A549 (cell line): ENCODE data around the gene ZNF428. TPM values are rescaled to one million over a fixed set of nuclear protein-coding genes. Genes with fewer than 3 reads are reported as not detected.

Source experiments
- ATAC-seq, 2 experiments: fragments of 200-7000 bp in 1 of 2; fragments of >200 bp in 1 of 2; cut with Nextera tagmentation in 1 of 2; cut with Tn5 transposase in 1 of 2; 3 replicates each; pipeline versions ENCODE4 v1.8.0 to v1.9.1; 2018 to 2020; ENCODE audit warnings: mild to moderate bottlenecking in 1 of 2, moderate library complexity in 1 of 2
- CTCF ChIA-PET: fragments of 300-600 bp; sonication (Branson Sonifier 250); formaldehyde crosslinking; extraction: SDS; loops from one replicate; lab custom pipeline; 2021; ENCODE audit warnings: antibody characterized with exemption, inconsistent platforms; lab: Yijun Ruan, JAX
- POLR2A ChIA-PET: fragments of 350-600 bp; formaldehyde crosslinking; extraction: SDS; loops from one replicate; lab custom pipeline; 2021; ENCODE audit warnings: antibody characterized with exemption, inconsistent platforms; lab: Yijun Ruan, JAX
- DNase-seq, 2 experiments: peaks; one replicate each; pipeline versions ENCODE4 v3.0.0 to v3.0.0-alpha.2; 2011 to 2016; ENCODE audit warnings: low read depth in 1 of 2, low spot score in 1 of 2
- FAIRE-seq: peaks from 2 replicates; lab custom pipeline; 2011; peaks lifted over from hg19 to GRCh38; lab: Jason Lieb, UNC
- H3K27ac ChIP-seq, 2 experiments: fragments of >200 bp; sonication (Bioruptor Twin); formaldehyde crosslinking; 3 replicates each; pipeline ENCODE4 v1.5.1; 2016 to 2017
- H3K4me1 ChIP-seq: fragments of >200 bp; sonication (Bioruptor Twin); formaldehyde crosslinking; 3 replicates; pipeline ENCODE4 v1.6.1; 2016
- H3K4me2 ChIP-seq: fragments of >200 bp; sonication (Bioruptor Twin); formaldehyde crosslinking; 3 replicates; pipeline ENCODE4 v1.6.1; 2016
- H3K4me3 ChIP-seq: fragments of >200 bp; sonication (Bioruptor Twin); formaldehyde crosslinking; 3 replicates; pipeline ENCODE4 v1.5.1; 2016
- H3K9me3 ChIP-seq: fragments of >200 bp; sonication (Bioruptor Twin); formaldehyde crosslinking; 3 replicates; pipeline ENCODE4 v1.6.1; 2016
- CBX8 ChIP-seq: fragments of 200-600 bp; sonication (generic); IDR thresholded peaks from 2 replicates; pipeline ENCODE4 v1.6.1; 2016
- CTCF ChIP-seq: fragments of >200 bp; sonication (Bioruptor Twin); formaldehyde crosslinking; IDR thresholded peaks from 3 replicates; pipeline ENCODE4 v1.5.1; 2016
- EHF ChIP-seq: fragments of 250-450 bp; sonication (Bioruptor Pico); IDR thresholded peaks from 2 replicates; pipeline ENCODE4 v1.5.0; 2020; ENCODE audit warnings: mild to moderate bottlenecking
- EHMT2 ChIP-seq: fragments of 200-600 bp; sonication (generic); IDR thresholded peaks from 2 replicates; pipeline ENCODE4 v1.6.1; 2016; ENCODE audit warnings: antibody characterized with exemption, low read depth, mild to moderate bottlenecking, moderate library complexity
- FOSL2 ChIP-seq, 2 experiments: fragments of 450-650 bp in 1 of 2; fragments of >200 bp in 1 of 2; sonication (Bioruptor Twin) in 1 of 2; formaldehyde crosslinking; IDR thresholded peaks; 2 replicates each; pipeline versions ENCODE4 v1.5.0 to v1.6.1; 2016 to 2020; ENCODE audit warnings: mild to moderate bottlenecking in 1 of 2, moderate library complexity in 1 of 2
- HES2 ChIP-seq: fragments of >200 bp; sonication (Bioruptor Twin); formaldehyde crosslinking; IDR thresholded peaks from 2 replicates; pipeline ENCODE4 v1.6.1; 2016
- HOXB5 ChIP-seq: fragments of 250-450 bp; sonication (Bioruptor Pico); IDR thresholded peaks from 2 replicates; pipeline ENCODE4 v1.5.0; 2020; ENCODE audit warnings: mild to moderate bottlenecking, moderate library complexity
- KDM1A ChIP-seq: fragments of 200-600 bp; sonication (generic); IDR thresholded peaks from 2 replicates; pipeline ENCODE4 v1.6.1; 2016; ENCODE audit warnings: low read depth, mild to moderate bottlenecking
- KDM5A ChIP-seq: fragments of 200-600 bp; sonication (generic); IDR thresholded peaks from 2 replicates; pipeline ENCODE4 v1.6.1; 2016; ENCODE audit warnings: antibody characterized with exemption, mild to moderate bottlenecking
- NR3C1 ChIP-seq: fragments of >200 bp; sonication (Bioruptor Twin); formaldehyde crosslinking; IDR thresholded peaks from 3 replicates; pipeline ENCODE4 v1.6.1; 2017
- RAD21 ChIP-seq, 2 experiments: fragments of >200 bp in 1 of 2; sonication (Bioruptor Twin) in 1 of 2; formaldehyde crosslinking in 1 of 2; IDR thresholded peaks in 1 of 2; conservative IDR thresholded peaks in 1 of 2; 2 replicates in 1 of 2; 3 replicates in 1 of 2; pipeline ENCODE4 v1.6.1; 2012 to 2018; ENCODE audit warnings: inconsistent platforms in 1 of 2
- SMC3 ChIP-seq: fragments of >200 bp; sonication (Bioruptor Twin); formaldehyde crosslinking; IDR thresholded peaks from 3 replicates; pipeline ENCODE4 v1.6.1; 2018; ENCODE audit warnings: inconsistent platforms
- WGBS: methylation state at CpG from one replicate; pipeline ENCODE4 v1.1.6; 2017; ENCODE audit errors: missing lambda C conversion rate; 5-methylcytosine and 5-hydroxymethylcytosine counted together
- polyA plus RNA-seq, 4 experiments: library from polyadenylated mRNA; depleted of rRNA in 3 of 4; stranded (reverse); fragments of >200 nt; fragmentation: RNase III in 1 of 4; extraction: RNeasy Plus Mini Kit Qiagen cat#74134 plus additional on column Dnase treatment in 1 of 4; gene quantifications; 2 replicates in 3 of 4; 3 replicates in 1 of 4; pipeline ENCODE4 v1.2.3, GENCODE V29; 2011 to 2017
- small RNA-seq, 6 experiments: library from RNA; depleted of rRNA; stranded (forward); fragments of <200 nt; gene quantifications; one replicate each; pipeline ENCODE3, GENCODE V24; 2012

The ZNF428 gene
- polyA plus RNA-seq, 2 of the 4 experiments (the other 2 are of a cell fraction), result 22.9 to 52.4 TPM

GRCh38 chr19:43561139-43561970, 58.1 kb downstream of the ZNF428 start:
- 95% methylated on average over 12 of the region's 12 CpGs for WGBS
- TF ChIP-seq FOSL2 (IDR thresholded peaks at IDR 0.05) (no peak), FOSL2 (CRISPR knock-in tag; IDR thresholded peaks at IDR 0.05) (no peak), CBX8 (no peak), CTCF (no peak), EHF (CRISPR knock-in tag) (no peak), KDM1A (0 out of 2 replicates have a peak, but pooled peaks have one; percentile 52), NR3C1 (no peak), HOXB5 (CRISPR knock-in tag) (no peak)
- Histone ChIP-seq H3K4me1 (peaks cover 9% of the 10 kb centered on the region; the same call in 1 of the 3 replicates), H3K4me2 (no peak overlapping the region), H3K27ac (no peak overlapping the region), H3K9me3 (no peaks in the 10 kb centered on the region), H3K4me3 (no peak overlapping the region)
- DNase-seq (no peak), FAIRE-seq (no peak), ATAC-seq (peak in 1 of 2 experiments; percentile 41; a peak in 2 of 6 replicates)
- CTCF ChIA-PET, result interaction anchor here (0.9 to 2.9 kb wide), 7 partner anchors 9 to 101 kb away, joined by 3 to 8 read pairs (median 5); no protein-coding TSS in a partner anchor
- POLR2A ChIA-PET, result interaction anchor here (1.3 kb wide), 1 partner anchor 28 kb away, joined by 5 read pairs; the partner anchor contains the start of gene ZNF575

GRCh38 chr19:43560687-43561086, 58.7 kb downstream of the ZNF428 start:
- Histone ChIP-seq H3K4me3 (no peak overlapping the region), H3K9me3 (no peaks in the 10 kb centered on the region), H3K27ac (peak overlapping the region in 1 of 2 experiments; percentile 4; a peak in 1 of 6 replicates), H3K4me2 (no peak overlapping the region), H3K4me1 (peaks cover 9% of the 10 kb centered on the region; the same call in 1 of the 3 replicates)
- ATAC-seq (peak; percentile 91 to 92), FAIRE-seq (no peak), DNase-seq (peak; percentile 57 to 62)
- TF ChIP-seq KDM1A (no peak), KDM5A (no peak), HES2 (no peak), RAD21 (conservative IDR thresholded peaks at IDR 0.05 in 1 of 2, IDR thresholded peaks at IDR 0.05 in 1 of 2) (0 out of 5 replicates have a peak, but pooled peaks of 1 of the 2 experiments have one; percentile 5), FOSL2 (IDR thresholded peaks at IDR 0.05) (no peak), FOSL2 (CRISPR knock-in tag; IDR thresholded peaks at IDR 0.05) (peak; percentile 48; the same call in 1 of the 2 replicates), CTCF (peak; percentile 17; the same call in 1 of the 3 replicates), EHMT2 (no peak), SMC3 (0 out of 3 replicates have a peak, but pooled peaks have one; percentile 18)
- WGBS, result 74% methylated on average over 6 of the region's 6 CpGs
- POLR2A ChIA-PET, result interaction anchor here (1.3 kb wide), 1 partner anchor 28 kb away, joined by 5 read pairs; the partner anchor contains the start of gene ZNF575
- CTCF ChIA-PET, result interaction anchor here (0.6 to 2.9 kb wide), 7 partner anchors 9 to 102 kb away, joined by 3 to 8 read pairs (median 5); no protein-coding TSS in a partner anchor

Small RNAs within 50 kb of the gene (small RNA-seq; reads per million reads assigned to genes)
- 0 reads per million in 6 experiments for gene RN7SL368P

Other genes with a start within 250 kb of the ZNF428 start
- not detected in 2 replicates for gene TEX101, start 204.7 kb downstream of the ZNF428 start, polyA plus RNA-seq (2011; rRNA removed)
- gene TEX101, start 204.7 kb downstream of the ZNF428 start, polyA plus RNA-seq (2017; fragmentation: RNase III; extraction: RNeasy Plus Mini Kit Qiagen cat#74134 plus additional on column Dnase treatment), result not detected in 3 replicates
- 0.43 and 0.78 TPM in 2 replicates for gene LYPD3, start 154.0 kb downstream of the ZNF428 start, polyA plus RNA-seq (2011; rRNA removed)
- gene LYPD3, start 154.0 kb downstream of the ZNF428 start, polyA plus RNA-seq (2017; fragmentation: RNase III; extraction: RNeasy Plus Mini Kit Qiagen cat#74134 plus additional on column Dnase treatment), result 0.27 to 0.69 TPM (median 0.33 TPM) in 3 replicates
- gene PHLDB3, start 114.9 kb downstream of the ZNF428 start, polyA plus RNA-seq (2011; rRNA removed), result 4.4 and 5.5 TPM in 2 replicates
- 10.1 to 12.0 TPM (median 12.0 TPM) in 3 replicates for gene PHLDB3, start 114.9 kb downstream of the ZNF428 start, polyA plus RNA-seq (2017; fragmentation: RNase III; extraction: RNeasy Plus Mini Kit Qiagen cat#74134 plus additional on column Dnase treatment)
- gene ETHE1, start 92.4 kb downstream of the ZNF428 start, polyA plus RNA-seq (2011; rRNA removed), result 58.9 and 75.6 TPM in 2 replicates
- 31.2 to 38.6 TPM (median 37.3 TPM) in 3 replicates for gene ETHE1, start 92.4 kb downstream of the ZNF428 start, polyA plus RNA-seq (2017; fragmentation: RNase III; extraction: RNeasy Plus Mini Kit Qiagen cat#74134 plus additional on column Dnase treatment)
- gene ZNF575, start 86.4 kb downstream of the ZNF428 start, polyA plus RNA-seq (2011; rRNA removed), result 0.09 and 0.38 TPM in 2 replicates
- 1.4 to 2.2 TPM (median 1.5 TPM) in 3 replicates for gene ZNF575, start 86.4 kb downstream of the ZNF428 start, polyA plus RNA-seq (2017; fragmentation: RNase III; extraction: RNeasy Plus Mini Kit Qiagen cat#74134 plus additional on column Dnase treatment)
- 31.9 and 32.0 TPM in 2 replicates for gene XRCC1, start 44.1 kb downstream of the ZNF428 start, polyA plus RNA-seq (2011; rRNA removed)
- 55.1 to 62.3 TPM (median 55.2 TPM) in 3 replicates for gene XRCC1, start 44.1 kb downstream of the ZNF428 start, polyA plus RNA-seq (2017; fragmentation: RNase III; extraction: RNeasy Plus Mini Kit Qiagen cat#74134 plus additional on column Dnase treatment)
- 0.12 TPM in 1 of 2 replicates, not detected in the other for gene PINLYP, start 43.8 kb downstream of the ZNF428 start, polyA plus RNA-seq (2011; rRNA removed)
- 0.27 to 0.37 TPM (median 0.28 TPM) in 3 replicates for gene PINLYP, start 43.8 kb downstream of the ZNF428 start, polyA plus RNA-seq (2017; fragmentation: RNase III; extraction: RNeasy Plus Mini Kit Qiagen cat#74134 plus additional on column Dnase treatment)
- 10.0 and 14.2 TPM in 2 replicates for gene IRGQ, start 23.5 kb downstream of the ZNF428 start, polyA plus RNA-seq (2011; rRNA removed)
- gene IRGQ, start 23.5 kb downstream of the ZNF428 start, polyA plus RNA-seq (2017; fragmentation: RNase III; extraction: RNeasy Plus Mini Kit Qiagen cat#74134 plus additional on column Dnase treatment), result 6.3 to 6.5 TPM (median 6.4 TPM) in 3 replicates
- gene ZNF576, start 23.0 kb downstream of the ZNF428 start, polyA plus RNA-seq (2011; rRNA removed), result 10.6 and 11.2 TPM in 2 replicates
- gene ZNF576, start 23.0 kb downstream of the ZNF428 start, polyA plus RNA-seq (2017; fragmentation: RNase III; extraction: RNeasy Plus Mini Kit Qiagen cat#74134 plus additional on column Dnase treatment), result 15.4 to 16.8 TPM (median 16.5 TPM) in 3 replicates
- gene SRRM5, start 7.5 kb downstream of the ZNF428 start, polyA plus RNA-seq (2011; rRNA removed), result 0.41 and 0.47 TPM in 2 replicates
- gene SRRM5, start 7.5 kb downstream of the ZNF428 start, polyA plus RNA-seq (2017; fragmentation: RNase III; extraction: RNeasy Plus Mini Kit Qiagen cat#74134 plus additional on column Dnase treatment), result 0.44 to 0.55 TPM (median 0.50 TPM) in 3 replicates
- gene CADM4, start 20.2 kb upstream of the ZNF428 start, polyA plus RNA-seq (2011; rRNA removed), result 4.2 and 4.7 TPM in 2 replicates
- gene CADM4, start 20.2 kb upstream of the ZNF428 start, polyA plus RNA-seq (2017; fragmentation: RNase III; extraction: RNeasy Plus Mini Kit Qiagen cat#74134 plus additional on column Dnase treatment), result 8.8 to 10.1 TPM (median 9.2 TPM) in 3 replicates
- 48.6 and 55.3 TPM in 2 replicates for gene PLAUR, start 50.5 kb upstream of the ZNF428 start, polyA plus RNA-seq (2011; rRNA removed)
- gene PLAUR, start 50.5 kb upstream of the ZNF428 start, polyA plus RNA-seq (2017; fragmentation: RNase III; extraction: RNeasy Plus Mini Kit Qiagen cat#74134 plus additional on column Dnase treatment), result 27.4 to 29.0 TPM (median 28.3 TPM) in 3 replicates
- not detected in 2 replicates for gene IRGC, start 96.4 kb upstream of the ZNF428 start, polyA plus RNA-seq (2011; rRNA removed)
- gene IRGC, start 96.4 kb upstream of the ZNF428 start, polyA plus RNA-seq (2017; fragmentation: RNase III; extraction: RNeasy Plus Mini Kit Qiagen cat#74134 plus additional on column Dnase treatment), result not detected in 3 replicates
- 14.2 and 24.4 TPM in 2 replicates for gene SMG9, start 135.3 kb upstream of the ZNF428 start, polyA plus RNA-seq (2011; rRNA removed)
- gene SMG9, start 135.3 kb upstream of the ZNF428 start, polyA plus RNA-seq (2017; fragmentation: RNase III; extraction: RNeasy Plus Mini Kit Qiagen cat#74134 plus additional on column Dnase treatment), result 44.2 to 47.3 TPM (median 46.7 TPM) in 3 replicates
- gene KCNN4, start 161.3 kb upstream of the ZNF428 start, polyA plus RNA-seq (2011; rRNA removed), result 15.7 and 20.7 TPM in 2 replicates
- 16.9 to 21.0 TPM (median 20.7 TPM) in 3 replicates for gene KCNN4, start 161.3 kb upstream of the ZNF428 start, polyA plus RNA-seq (2017; fragmentation: RNase III; extraction: RNeasy Plus Mini Kit Qiagen cat#74134 plus additional on column Dnase treatment)
- 0.12 and 0.16 TPM in 2 replicates for gene LYPD5, start 182.8 kb upstream of the ZNF428 start, polyA plus RNA-seq (2011; rRNA removed)
- gene LYPD5, start 182.8 kb upstream of the ZNF428 start, polyA plus RNA-seq (2017; fragmentation: RNase III; extraction: RNeasy Plus Mini Kit Qiagen cat#74134 plus additional on column Dnase treatment), result 0.09 to 0.22 TPM (median 0.18 TPM) in 3 replicates
- 5.1 and 8.9 TPM in 2 replicates for gene ZNF283, start 207.7 kb upstream of the ZNF428 start, polyA plus RNA-seq (2011; rRNA removed)
- 5.2 to 6.1 TPM (median 5.6 TPM) in 3 replicates for gene ZNF283, start 207.7 kb upstream of the ZNF428 start, polyA plus RNA-seq (2017; fragmentation: RNase III; extraction: RNeasy Plus Mini Kit Qiagen cat#74134 plus additional on column Dnase treatment)